AG09319 (cell line): Measurements from ENCODE around the gene KIAA0408.

Source experiments
- DNase-seq: peaks from one replicate; pipeline ENCODE4 v3.0.0-alpha.2; 2010; ENCODE audit warnings: low read depth; ENCODE audit errors: extremely low read depth
- CTCF ChIP-seq: IDR thresholded peaks from 2 replicates; pipeline ENCODE4 v1.5.1; 2011; ENCODE audit warnings: low read depth, mild to moderate bottlenecking, inconsistent platforms, low read length, moderate library complexity

KIAA0408 gene

GRCh38 chr6:127456465-127456864 lies 2.7 kb downstream of the KIAA0408 start:
- DNase-seq, result no peak
- TF ChIP-seq CTCF, result no peak

- TF ChIP-seq CTCF, result no peak
- DNase-seq, result no peak
Observed at GRCh38 chr6:127453845-127454619, 5.2 kb downstream of the KIAA0408 start.

GRCh38 chr6:127452803-127453202 lies 6.4 kb downstream of the KIAA0408 start:
- TF ChIP-seq CTCF, result no peak

GRCh38 chr6:127451388-127451787 lies 7.8 kb downstream of the KIAA0408 start:
- TF ChIP-seq CTCF, result no peak
- DNase-seq, result no peak

More at GRCh38 chr6:127452803-127453202, 6.4 kb downstream of the KIAA0408 start:
- no peak for DNase-seq

GRCh38 chr6:127447780-127448179 lies 11.4 kb downstream of the KIAA0408 start:
- no peak for DNase-seq
- TF ChIP-seq CTCF, result no peak

GRCh38 chr6:127446356-127446755 lies 12.8 kb downstream of the KIAA0408 start:
- no peak for TF ChIP-seq CTCF
- DNase-seq, result no peak

GRCh38 chr6:127441881-127442280 lies 17.3 kb downstream of the KIAA0408 start:
- TF ChIP-seq CTCF, result no peak
- no peak for DNase-seq
